Mucosa of rectum (tissue), 2 donors: ENCODE measurements around the gene MYO3B.

Experiments used
- H3K27ac ChIP-seq, 2 donors: one replicate each; pipeline ENCODE4 v1.7.0; 2013; ENCODE audit warnings: inconsistent platforms in 2 of 2, low read depth in 2 of 2, low read length in 2 of 2
- H3K27me3 ChIP-seq, 2 donors: one replicate each; pipeline ENCODE4 v1.7.0; 2013; ENCODE audit warnings: low read length in 2 of 2; ENCODE audit not compliant: control insufficient read depth in 2 of 2, insufficient read depth in 2 of 2
- H3K36me3 ChIP-seq, 2 donors: one replicate each; pipeline ENCODE4 v1.7.0; 2013; ENCODE audit warnings: low read length in 2 of 2; ENCODE audit not compliant: control insufficient read depth in 2 of 2, insufficient read depth in 2 of 2
- H3K4me1 ChIP-seq, 2 donors: one replicate each; pipeline ENCODE4 v1.7.0; 2013; ENCODE audit warnings: low read length in 2 of 2, mild to moderate bottlenecking in 1 of 2; ENCODE audit not compliant: control insufficient read depth in 2 of 2, insufficient read depth in 2 of 2
- H3K4me3 ChIP-seq, 2 donors: one replicate each; pipeline ENCODE4 v1.7.0; 2013; ENCODE audit warnings: low read length in 2 of 2
- H3K9ac ChIP-seq, 2 donors: one replicate each; pipeline ENCODE4 v1.7.0; 2013; ENCODE audit warnings: low read length in 2 of 2, low read depth in 1 of 2, mild to moderate bottlenecking in 1 of 2
- H3K9me3 ChIP-seq, 2 donors: one replicate each; pipeline ENCODE4 v1.7.0; 2013; ENCODE audit warnings: low read length in 2 of 2; ENCODE audit not compliant: control insufficient read depth in 2 of 2
- donor health status: healthy.
- donor health status: Normal muscosa, but diverticular disease.

Gene MYO3B

GRCh38 chr2:170189757-170190156 lies 11.8 kb downstream of the MYO3B start:
- H3K9ac ChIP-seq = no peak overlapping the region
- no peak overlapping the region for H3K4me3 ChIP-seq
- no peaks in the 10 kb centered on the region for H3K4me1 ChIP-seq
- H3K27ac ChIP-seq = no peak overlapping the region
- H3K36me3 ChIP-seq = no peaks in the 10 kb centered on the region
- no peaks in the 10 kb centered on the region for H3K27me3 ChIP-seq
- no peaks in the 10 kb centered on the region for H3K9me3 ChIP-seq

GRCh38 chr2:170190172-170190571 lies 12.2 kb downstream of the MYO3B start:
- Histone ChIP-seq H3K9me3 (no peaks in the 10 kb centered on the region), H3K4me3 (no peak overlapping the region), H3K27me3 (no peaks in the 10 kb centered on the region), H3K27ac (no peak overlapping the region), H3K9ac (no peak overlapping the region), H3K36me3 (no peaks in the 10 kb centered on the region), H3K4me1 (no peaks in the 10 kb centered on the region)

- Histone ChIP-seq H3K27ac (no peak overlapping the region), H3K4me1 (no peaks in the 10 kb centered on the region), H3K27me3 (no peaks in the 10 kb centered on the region), H3K4me3 (no peak overlapping the region), H3K36me3 (no peaks in the 10 kb centered on the region), H3K9me3 (no peaks in the 10 kb centered on the region), H3K9ac (no peak overlapping the region)
Observed at GRCh38 chr2:170191166-170191866, 13.4 kb downstream of the MYO3B start.

GRCh38 chr2:170196963-170197362 lies 19.0 kb downstream of the MYO3B start:
- no peaks in the 10 kb centered on the region for H3K9me3 ChIP-seq
- H3K4me3 ChIP-seq = no peak overlapping the region
- no peaks in the 10 kb centered on the region for H3K27me3 ChIP-seq
- no peaks in the 10 kb centered on the region for H3K4me1 ChIP-seq
- no peak overlapping the region for H3K9ac ChIP-seq
- H3K36me3 ChIP-seq = no peaks in the 10 kb centered on the region
- H3K27ac ChIP-seq = no peak overlapping the region

GRCh38 chr2:170201275-170201674 lies 23.3 kb downstream of the MYO3B start:
- Histone ChIP-seq H3K4me1 (no peaks in the 10 kb centered on the region), H3K36me3 (no peaks in the 10 kb centered on the region), H3K4me3 (no peak overlapping the region), H3K27me3 (no peaks in the 10 kb centered on the region), H3K9ac (no peak overlapping the region), H3K27ac (no peak overlapping the region), H3K9me3 (no peaks in the 10 kb centered on the region)

GRCh38 chr2:170201734-170202393 lies 23.9 kb downstream of the MYO3B start:
- no peaks in the 10 kb centered on the region for H3K27me3 ChIP-seq
- no peaks in the 10 kb centered on the region for H3K36me3 ChIP-seq
- no peaks in the 10 kb centered on the region for H3K4me1 ChIP-seq
- H3K9me3 ChIP-seq = no peaks in the 10 kb centered on the region
- H3K27ac ChIP-seq = no peak overlapping the region
- no peak overlapping the region for H3K9ac ChIP-seq
- no peak overlapping the region for H3K4me3 ChIP-seq

- H3K4me3 ChIP-seq = no peak overlapping the region
- no peaks in the 10 kb centered on the region for H3K4me1 ChIP-seq
- no peak overlapping the region for H3K9ac ChIP-seq
- no peaks in the 10 kb centered on the region for H3K27me3 ChIP-seq
- H3K36me3 ChIP-seq = no peaks in the 10 kb centered on the region
- H3K9me3 ChIP-seq = no peaks in the 10 kb centered on the region
- H3K27ac ChIP-seq = no peak overlapping the region
Observed at GRCh38 chr2:170202437-170202836, 24.5 kb downstream of the MYO3B start.

- H3K4me3 ChIP-seq = no peak overlapping the region
- no peaks in the 10 kb centered on the region for H3K9me3 ChIP-seq
- H3K27me3 ChIP-seq = no peaks in the 10 kb centered on the region
- no peak overlapping the region for H3K27ac ChIP-seq
- no peaks in the 10 kb centered on the region for H3K36me3 ChIP-seq
- no peak overlapping the region for H3K9ac ChIP-seq
- H3K4me1 ChIP-seq = no peaks in the 10 kb centered on the region
Observed at GRCh38 chr2:170204298-170204951, 26.5 kb downstream of the MYO3B start.

- H3K9ac ChIP-seq = no peak overlapping the region
- H3K9me3 ChIP-seq = no peaks in the 10 kb centered on the region
- no peaks in the 10 kb centered on the region for H3K36me3 ChIP-seq
- H3K4me3 ChIP-seq = no peak overlapping the region
- no peak overlapping the region for H3K27ac ChIP-seq
- no peaks in the 10 kb centered on the region for H3K4me1 ChIP-seq
- no peaks in the 10 kb centered on the region for H3K27me3 ChIP-seq
Observed at GRCh38 chr2:170206246-170206645, 28.3 kb downstream of the MYO3B start.

- H3K4me3 ChIP-seq = no peak overlapping the region
- H3K36me3 ChIP-seq = no peaks in the 10 kb centered on the region
- H3K27ac ChIP-seq = no peak overlapping the region
- H3K4me1 ChIP-seq = no peaks in the 10 kb centered on the region
- no peaks in the 10 kb centered on the region for H3K9me3 ChIP-seq
- H3K27me3 ChIP-seq = no peaks in the 10 kb centered on the region
- H3K9ac ChIP-seq = no peak overlapping the region
Observed at GRCh38 chr2:170206805-170207407, 29.0 kb downstream of the MYO3B start.
